Neural cell (in vitro differentiated cells): ENCODE results near the gene SPATS2L. TPM values are rescaled to one million over a fixed set of nuclear protein-coding genes. Genes with fewer than 3 reads are reported as not detected.

Source experiments
- H2AFZ ChIP-seq: fragments of 200-600, 300-800 bp; sonication (generic), shearing (Covaris generic); 2 replicates; pipeline ENCODE4 v1.6.0; 2014; ENCODE audit warnings: low read depth, mild to moderate bottlenecking, antibody characterized with exemption, low read length, moderate library complexity
- H3F3A ChIP-seq: fragments of 200-600 bp; shearing (Covaris generic); 2 replicates; pipeline ENCODE4 v1.6.1; 2016; ENCODE audit warnings: mild to moderate bottlenecking, moderate library complexity, mixed read lengths, antibody characterized with exemption, low read length; ENCODE audit not compliant: insufficient read depth, poor library complexity, severe bottlenecking
- H3K27ac ChIP-seq: fragments of 200-600, 300-800 bp; sonication (generic), shearing (Covaris generic); 2 replicates; pipeline ENCODE4 v1.5.1; 2014; ENCODE audit warnings: mild to moderate bottlenecking, low read length, moderate library complexity
- H3K27me3 ChIP-seq: fragments of 300-800, 200-600 bp; sonication (generic), shearing (Covaris generic); 2 replicates; pipeline ENCODE4 v1.6.0; 2014; ENCODE audit warnings: mild to moderate bottlenecking, low read depth, low read length, moderate library complexity; ENCODE audit not compliant: insufficient read depth
- H3K36me3 ChIP-seq: fragments of 300-800, 200-600 bp; sonication (generic), shearing (Covaris generic); 2 replicates; pipeline ENCODE4 v1.5.1; 2014; ENCODE audit warnings: mild to moderate bottlenecking, antibody characterized with exemption, low read length, moderate library complexity; ENCODE audit not compliant: insufficient read depth
- H3K4me2 ChIP-seq: fragments of 300-800, 200-600 bp; sonication (generic), shearing (Covaris generic); 2 replicates; pipeline ENCODE4 v1.6.0; 2014; ENCODE audit warnings: mild to moderate bottlenecking, low read length
- H3K4me3 ChIP-seq: fragments of 300-800, 200-600 bp; sonication (generic), shearing (Covaris generic); 2 replicates; pipeline ENCODE4 v1.5.1; 2014; ENCODE audit warnings: mild to moderate bottlenecking, low read length, moderate library complexity
- H3K79me2 ChIP-seq: fragments of 200-600 bp; shearing (Covaris generic); replicated peaks from 2 replicates; pipeline ENCODE4 v1.6.0; 2014; ENCODE audit warnings: mild to moderate bottlenecking, low read length, moderate library complexity; ENCODE audit not compliant: insufficient read depth
- H3K9ac ChIP-seq: fragments of 300-800, 200-600 bp; sonication (generic), shearing (Covaris generic); 2 replicates; pipeline ENCODE4 v1.6.1; 2016; ENCODE audit warnings: mild to moderate bottlenecking, low read length, mixed read lengths
- H3K9me2 ChIP-seq: fragments of 200-600 bp; shearing (Covaris generic); 2 replicates; pipeline ENCODE4 v1.6.1; 2016; ENCODE audit warnings: mild to moderate bottlenecking, low read length, mixed read lengths; ENCODE audit not compliant: insufficient read depth
- H3K9me3 ChIP-seq: fragments of 200-600, 300-800 bp; sonication (generic), shearing (Covaris generic); 2 replicates; pipeline ENCODE4 v1.6.1; 2016; ENCODE audit warnings: mild to moderate bottlenecking, mixed run types, low read length, moderate library complexity, mixed read lengths
- H4K20me1 ChIP-seq: fragments of 200-600 bp; shearing (Covaris generic); 2 replicates; pipeline ENCODE4 v1.6.1; 2016; ENCODE audit warnings: mild to moderate bottlenecking, mixed run types; ENCODE audit not compliant: insufficient read depth
- EP300 ChIP-seq: fragments of 450-650 bp; conservative IDR thresholded peaks from 2 replicates; pipeline ENCODE4 v1.6.1; 2014; ENCODE audit warnings: antibody characterized with exemption, mild to moderate bottlenecking, moderate library complexity; ENCODE audit not compliant: poor library complexity, severe bottlenecking
- EZH2 ChIP-seq: fragments of 200-600, 300-800 bp; shearing (Covaris generic), sonication (generic); IDR thresholded peaks from 2 replicates; pipeline ENCODE4 v1.6.1; 2014; ENCODE audit warnings: antibody characterized with exemption, low read length, borderline replicate concordance, mild to moderate bottlenecking; ENCODE audit not compliant: insufficient read depth, poor library complexity, severe bottlenecking
- MXI1 ChIP-seq: fragments of 450-650 bp; conservative IDR thresholded peaks from 2 replicates; pipeline ENCODE4 v1.6.1; 2014; ENCODE audit warnings: antibody characterized with exemption, mild to moderate bottlenecking; ENCODE audit not compliant: poor library complexity, severe bottlenecking
- POLR2AphosphoS5 ChIP-seq: IDR thresholded peaks from 2 replicates; pipeline ENCODE4 v1.6.1; 2012
- RAD21 ChIP-seq: fragments of 450-650 bp; conservative IDR thresholded peaks from 2 replicates; pipeline ENCODE4 v1.6.1; 2014; ENCODE audit warnings: antibody characterized with exemption, mild to moderate bottlenecking, moderate library complexity
- REST ChIP-seq: IDR thresholded peaks from 2 replicates; pipeline ENCODE4 v1.6.1; 2012; ENCODE audit warnings: borderline replicate concordance
- SMC3 ChIP-seq: fragments of 450-650 bp; conservative IDR thresholded peaks from 2 replicates; pipeline ENCODE4 v1.6.1; 2014; ENCODE audit warnings: antibody characterized with exemption, mild to moderate bottlenecking, moderate library complexity; ENCODE audit not compliant: poor library complexity
- TAF1 ChIP-seq: IDR thresholded peaks from 2 replicates; pipeline ENCODE4 v1.6.1; 2012; ENCODE audit warnings: low read depth
- polyA plus RNA-seq: library from polyadenylated mRNA; depleted of rRNA; stranded (reverse); fragments of >200 nt; gene quantifications from 2 replicates; pipeline ENCODE4 v1.2.3, GENCODE V29; 2014
- TF ChIP-seq, protein P1 (sequence below): fragments of 450-650 bp; IDR thresholded peaks from 2 replicates; pipeline ENCODE4 v1.5.1; 2014; ENCODE audit warnings: antibody characterized with exemption, mild to moderate bottlenecking, moderate library complexity; ENCODE audit not compliant: poor library complexity, severe bottlenecking

SPATS2L gene
- polyA plus RNA-seq, 1 donor from 2014 or later, result 8.5 TPM

- Histone ChIP-seq H3K4me3 (no peak overlapping the region), H3K9me3 (no peaks in the 10 kb centered on the region), H3K9me2 (no peaks in the 10 kb centered on the region), H2AFZ (no peak overlapping the region), H4K20me1 (no peaks in the 10 kb centered on the region), H3K9ac (no peak overlapping the region), H3K27ac (no peak overlapping the region), H3K79me2 (no peaks in the 10 kb centered on the region), H3K36me3 (no peaks in the 10 kb centered on the region), H3K4me2 (no peak overlapping the region), H3K27me3 (no peaks in the 10 kb centered on the region), H3F3A (no peaks in the 10 kb centered on the region)
- TF ChIP-seq RAD21 (no peak), TAF1 (no peak), EZH2 (no peak)
These were observed 175.7 kb downstream of the SPATS2L start for GRCh38 chr2:200482194-200482593.

DNA sequence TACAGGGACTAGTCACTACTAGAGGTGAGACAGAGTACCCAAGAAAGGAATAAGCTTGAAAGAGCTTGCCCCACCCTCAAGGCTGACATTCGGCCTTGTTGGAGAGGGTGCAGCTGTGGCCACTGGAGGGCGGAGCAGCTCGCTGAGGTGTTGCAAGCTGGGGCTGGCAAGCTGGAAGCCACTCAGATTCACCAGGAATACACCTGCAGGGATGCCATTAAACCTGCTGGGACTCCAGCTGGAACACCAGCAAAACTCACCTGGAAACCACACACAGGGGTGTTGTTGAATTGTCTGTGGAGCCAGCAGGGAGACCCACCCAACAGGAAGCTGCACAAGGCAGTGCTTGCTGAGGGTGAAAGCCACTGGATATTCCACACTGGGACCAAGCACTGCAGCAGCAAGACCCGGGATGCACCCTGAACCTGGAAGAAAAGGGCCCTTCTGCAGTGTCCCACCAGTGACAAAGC is 177.3 kb downstream of the SPATS2L start:
- TF ChIP-seq EZH2, result no peak
- TF ChIP-seq SMC3, result peak; percentile 23
- no peak for TF ChIP-seq MXI1
- no peak for TF ChIP-seq REST
- TF ChIP-seq POLR2AphosphoS5, result no peak
- TF ChIP-seq, protein P1, sequence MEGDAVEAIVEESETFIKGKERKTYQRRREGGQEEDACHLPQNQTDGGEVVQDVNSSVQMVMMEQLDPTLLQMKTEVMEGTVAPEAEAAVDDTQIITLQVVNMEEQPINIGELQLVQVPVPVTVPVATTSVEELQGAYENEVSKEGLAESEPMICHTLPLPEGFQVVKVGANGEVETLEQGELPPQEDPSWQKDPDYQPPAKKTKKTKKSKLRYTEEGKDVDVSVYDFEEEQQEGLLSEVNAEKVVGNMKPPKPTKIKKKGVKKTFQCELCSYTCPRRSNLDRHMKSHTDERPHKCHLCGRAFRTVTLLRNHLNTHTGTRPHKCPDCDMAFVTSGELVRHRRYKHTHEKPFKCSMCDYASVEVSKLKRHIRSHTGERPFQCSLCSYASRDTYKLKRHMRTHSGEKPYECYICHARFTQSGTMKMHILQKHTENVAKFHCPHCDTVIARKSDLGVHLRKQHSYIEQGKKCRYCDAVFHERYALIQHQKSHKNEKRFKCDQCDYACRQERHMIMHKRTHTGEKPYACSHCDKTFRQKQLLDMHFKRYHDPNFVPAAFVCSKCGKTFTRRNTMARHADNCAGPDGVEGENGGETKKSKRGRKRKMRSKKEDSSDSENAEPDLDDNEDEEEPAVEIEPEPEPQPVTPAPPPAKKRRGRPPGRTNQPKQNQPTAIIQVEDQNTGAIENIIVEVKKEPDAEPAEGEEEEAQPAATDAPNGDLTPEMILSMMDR, result peak; percentile 42
- no peak for TF ChIP-seq TAF1
- no peak for TF ChIP-seq EP300
- peak; percentile 27 for TF ChIP-seq RAD21
- Histone ChIP-seq H3K9ac (no peak overlapping the region), H3K79me2 (no peaks in the 10 kb centered on the region), H4K20me1 (no peaks in the 10 kb centered on the region), H3F3A (no peaks in the 10 kb centered on the region), H3K9me3 (no peaks in the 10 kb centered on the region), H3K9me2 (no peaks in the 10 kb centered on the region), H3K27me3 (no peaks in the 10 kb centered on the region), H3K4me2 (no peak overlapping the region), H3K36me3 (no peaks in the 10 kb centered on the region), H2AFZ (no peak overlapping the region), H3K27ac (no peak overlapping the region), H3K4me3 (no peak overlapping the region)
